Upper lobe of left lung (tissue), 4 donors: ENCODE data around the gene PTPRG.

Experiments
- CTCF ChIP-seq, 6 experiments: fragments of 450-650 bp in 4 of 6; fragments of 200-600 bp in 2 of 6; sonication (generic) in 2 of 6; IDR thresholded peaks; one replicate each; pipeline ENCODE4 v1.5.1; 2016 to 2019; ENCODE audit warnings: antibody characterized with exemption in 6 of 6
- POLR2A ChIP-seq, 4 donors: fragments of 450-650 bp; IDR thresholded peaks; one replicate each; pipeline ENCODE4 v1.5.1; 2016 to 2017; ENCODE audit warnings: antibody characterized with exemption in 4 of 4, mild to moderate bottlenecking in 2 of 4
- POLR2AphosphoS5 ChIP-seq, 2 donors: sonication (generic); formaldehyde crosslinking; IDR thresholded peaks; one replicate each; pipeline ENCODE4 v1.5.1; 2017; ENCODE audit warnings: antibody characterized with exemption in 2 of 2

- TF ChIP-seq CTCF (IDR thresholded peaks at IDR 0.05), result no peak
- TF ChIP-seq POLR2A (IDR thresholded peaks at IDR 0.05), result no peak
- no peak for TF ChIP-seq POLR2AphosphoS5 (IDR thresholded peaks at IDR 0.05)
Measured at GRCh38 chr3:61933798-61934504, 372.6 kb downstream of the PTPRG start.
